HepG2 (cell line): ENCODE results near the gene SP5.

Experiments
- ADNP ChIP-seq: sonication (generic); formaldehyde crosslinking; IDR thresholded peaks from 2 replicates; pipeline ENCODE4 v1.4.0; 2020; ENCODE audit warnings: missing genetic modification reagents
- FOXA1 ChIP-seq, 2 experiments: fragments of 450-650 bp in 1 of 2; sonication (generic) in 1 of 2; formaldehyde crosslinking in 1 of 2; IDR thresholded peaks; 2 replicates each; pipeline versions ENCODE4 v1.4.0 to v1.6.1; 2016 to 2020; ENCODE audit warnings: missing genetic modification reagents in 1 of 2
- POLR2AphosphoS5 ChIP-seq: IDR thresholded peaks from 2 replicates; pipeline ENCODE4 v1.6.1; 2012; ENCODE audit warnings: low read depth, low read length

DNA sequence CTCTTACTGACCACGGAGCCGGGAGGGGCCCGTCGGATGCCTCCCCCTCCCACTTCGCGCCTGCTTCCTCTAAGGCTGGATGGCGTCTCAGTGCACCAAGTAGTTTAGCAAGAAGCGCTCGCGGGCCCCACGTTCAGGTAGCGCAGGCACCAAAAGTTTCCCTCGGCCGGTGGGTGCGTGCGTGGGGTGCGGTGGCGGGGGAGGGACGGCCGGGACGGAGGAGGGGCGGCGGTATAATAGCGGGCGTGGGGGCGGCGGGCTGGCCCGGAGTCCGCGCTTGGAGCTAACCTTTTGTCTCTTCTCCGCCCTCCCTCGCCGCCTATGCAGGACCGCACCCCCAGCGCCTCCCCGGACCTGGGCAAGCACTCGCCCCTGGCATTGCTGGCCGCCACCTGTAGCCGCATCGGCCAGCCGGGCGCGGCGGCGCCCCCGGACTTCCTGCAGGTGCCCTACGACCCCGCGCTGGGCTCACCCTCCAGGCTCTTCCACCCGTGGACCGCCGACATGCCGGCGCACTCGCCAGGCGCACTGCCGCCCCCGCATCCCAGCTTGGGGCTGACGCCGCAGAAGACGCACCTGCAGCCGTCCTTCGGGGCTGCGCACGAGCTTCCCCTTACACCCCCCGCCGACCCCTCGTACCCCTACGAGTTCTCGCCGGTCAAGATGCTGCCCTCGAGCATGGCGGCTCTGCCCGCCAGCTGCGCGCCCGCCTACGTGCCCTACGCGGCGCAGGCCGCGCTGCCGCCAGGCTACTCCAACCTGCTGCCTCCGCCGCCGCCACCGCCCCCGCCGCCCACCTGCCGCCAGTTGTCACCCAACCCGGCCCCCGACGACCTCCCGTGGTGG is 1.0 kb downstream of the SP5 start:
- TF ChIP-seq FOXA1 (IDR thresholded peaks at IDR 0.05) (no peak), FOXA1 (CRISPR knock-in tag; IDR thresholded peaks at IDR 0.05) (no peak), ADNP (CRISPR knock-in tag) (no peak), POLR2AphosphoS5 (peak; percentile 42; the same call in 1 of the 2 replicates)
